ENCODE results near the gene RAD23B. TPM values are rescaled to one million over a fixed set of nuclear protein-coding genes. Genes with fewer than 3 reads are reported as not detected.

RAD23B gene
- total and polyA plus RNA-seq, 2 of the 13 experiments (the other 11 are each of a cell fraction or from before 2014, with no cell fraction given) = 133 to 156 TPM

DNA sequence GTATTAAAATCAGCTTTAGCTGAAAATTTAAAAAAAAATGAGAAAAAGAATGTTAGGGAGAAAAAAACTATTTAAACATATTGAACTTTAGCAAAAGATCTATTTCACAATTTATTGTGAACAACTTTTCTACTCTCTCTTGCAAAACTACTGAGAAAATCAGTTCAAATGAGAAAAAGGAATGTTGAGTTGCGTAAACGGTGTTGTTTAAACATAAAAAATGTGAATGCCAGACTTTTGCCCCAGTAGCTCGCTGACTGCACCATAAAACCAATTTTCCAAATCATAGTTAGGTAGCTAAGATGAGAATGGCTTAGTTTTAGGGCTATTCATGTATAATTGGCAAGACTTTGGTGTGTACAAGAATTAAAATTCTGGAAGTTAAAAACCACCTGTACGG lies 13.4 kb upstream of the RAD23B start (continued):
- TF ChIP-seq, protein P1, sequence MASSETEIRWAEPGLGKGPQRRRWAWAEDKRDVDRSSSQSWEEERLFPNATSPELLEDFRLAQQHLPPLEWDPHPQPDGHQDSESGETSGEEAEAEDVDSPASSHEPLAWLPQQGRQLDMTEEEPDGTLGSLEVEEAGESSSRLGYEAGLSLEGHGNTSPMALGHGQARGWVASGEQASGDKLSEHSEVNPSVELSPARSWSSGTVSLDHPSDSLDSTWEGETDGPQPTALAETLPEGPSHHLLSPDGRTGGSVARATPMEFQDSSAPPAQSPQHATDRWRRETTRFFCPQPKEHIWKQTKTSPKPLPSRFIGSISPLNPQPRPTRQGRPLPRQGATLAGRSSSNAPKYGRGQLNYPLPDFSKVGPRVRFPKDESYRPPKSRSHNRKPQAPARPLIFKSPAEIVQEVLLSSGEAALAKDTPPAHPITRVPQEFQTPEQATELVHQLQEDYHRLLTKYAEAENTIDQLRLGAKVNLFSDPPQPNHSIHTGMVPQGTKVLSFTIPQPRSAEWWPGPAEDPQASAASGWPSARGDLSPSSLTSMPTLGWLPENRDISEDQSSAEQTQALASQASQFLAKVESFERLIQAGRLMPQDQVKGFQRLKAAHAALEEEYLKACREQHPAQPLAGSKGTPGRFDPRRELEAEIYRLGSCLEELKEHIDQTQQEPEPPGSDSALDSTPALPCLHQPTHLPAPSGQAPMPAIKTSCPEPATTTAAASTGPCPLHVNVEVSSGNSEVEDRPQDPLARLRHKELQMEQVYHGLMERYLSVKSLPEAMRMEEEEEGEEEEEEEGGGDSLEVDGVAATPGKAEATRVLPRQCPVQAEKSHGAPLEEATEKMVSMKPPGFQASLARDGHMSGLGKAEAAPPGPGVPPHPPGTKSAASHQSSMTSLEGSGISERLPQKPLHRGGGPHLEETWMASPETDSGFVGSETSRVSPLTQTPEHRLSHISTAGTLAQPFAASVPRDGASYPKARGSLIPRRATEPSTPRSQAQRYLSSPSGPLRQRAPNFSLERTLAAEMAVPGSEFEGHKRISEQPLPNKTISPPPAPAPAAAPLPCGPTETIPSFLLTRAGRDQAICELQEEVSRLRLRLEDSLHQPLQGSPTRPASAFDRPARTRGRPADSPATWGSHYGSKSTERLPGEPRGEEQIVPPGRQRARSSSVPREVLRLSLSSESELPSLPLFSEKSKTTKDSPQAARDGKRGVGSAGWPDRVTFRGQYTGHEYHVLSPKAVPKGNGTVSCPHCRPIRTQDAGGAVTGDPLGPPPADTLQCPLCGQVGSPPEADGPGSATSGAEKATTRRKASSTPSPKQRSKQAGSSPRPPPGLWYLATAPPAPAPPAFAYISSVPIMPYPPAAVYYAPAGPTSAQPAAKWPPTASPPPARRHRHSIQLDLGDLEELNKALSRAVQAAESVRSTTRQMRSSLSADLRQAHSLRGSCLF (CRISPR knock-in tag; IDR thresholded peaks at IDR 0.05; ENCODE audit: borderline replicate concordance) = no peak
- TF ChIP-seq ZNF660 (CRISPR knock-in tag; IDR thresholded peaks at IDR 0.05; ENCODE audit: borderline replicate concordance, low read depth) (no peak), ZNF362 (CRISPR knock-in tag; IDR thresholded peaks at IDR 0.05; ENCODE audit: borderline replicate concordance) (peak; percentile 71; the same call in 1 of the 2 replicates), ZNF407 (CRISPR knock-in tag; IDR thresholded peaks at IDR 0.05; ENCODE audit: not compliant biosample characterization) (no peak), PAWR (CRISPR knock-in tag; IDR thresholded peaks at IDR 0.05; ENCODE audit: borderline replicate concordance) (no peak), ZNF879 (CRISPR knock-in tag; IDR thresholded peaks at IDR 0.05) (no peak), CENPBD1 (CRISPR knock-in tag; IDR thresholded peaks at IDR 0.05; ENCODE audit: borderline replicate concordance, low read depth) (no peak), ZNF543 (CRISPR knock-in tag; IDR thresholded peaks at IDR 0.05) (no peak), ZFP37 (CRISPR knock-in tag; IDR thresholded peaks at IDR 0.05; ENCODE audit: borderline replicate concordance) (no peak), ZNF234 (CRISPR knock-in tag; conservative IDR thresholded peaks at IDR 0.05) (no peak), ARNTL (CRISPR knock-in tag; IDR thresholded peaks at IDR 0.05) (no peak), ZNF746 (CRISPR knock-in tag; IDR thresholded peaks at IDR 0.05) (no peak), KAT8 (CRISPR knock-in tag; IDR thresholded peaks at IDR 0.05) (no peak), MXD3 (CRISPR knock-in tag; IDR thresholded peaks at IDR 0.05) (no peak)

Measured in HepG2 (cell line).